ENCODE results near the gene MCUB.

The MCUB gene

DNA sequence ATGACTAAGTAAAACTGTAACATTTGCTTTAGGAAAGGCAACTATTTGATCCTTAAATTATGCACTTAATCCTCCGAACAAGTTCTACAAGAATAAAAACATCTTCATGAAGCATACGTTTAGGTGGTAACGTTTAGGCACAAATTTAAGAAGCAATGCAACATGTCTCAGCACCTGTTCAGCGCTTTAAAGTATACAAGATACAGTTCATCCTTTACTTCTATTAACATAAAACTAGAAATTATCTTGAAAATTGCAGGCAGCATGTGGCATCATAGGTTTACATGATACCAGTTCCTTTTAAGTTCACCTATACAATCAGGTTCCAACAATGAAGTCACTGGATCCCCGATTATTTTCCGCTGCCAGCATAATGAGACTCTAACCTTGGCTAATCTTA is 168.3 kb downstream of the MCUB start:
- in situ Hi-C loops (cut with MboI; ENCODE audit: low sequenced_read_pairs) = no loop called here

DNA sequence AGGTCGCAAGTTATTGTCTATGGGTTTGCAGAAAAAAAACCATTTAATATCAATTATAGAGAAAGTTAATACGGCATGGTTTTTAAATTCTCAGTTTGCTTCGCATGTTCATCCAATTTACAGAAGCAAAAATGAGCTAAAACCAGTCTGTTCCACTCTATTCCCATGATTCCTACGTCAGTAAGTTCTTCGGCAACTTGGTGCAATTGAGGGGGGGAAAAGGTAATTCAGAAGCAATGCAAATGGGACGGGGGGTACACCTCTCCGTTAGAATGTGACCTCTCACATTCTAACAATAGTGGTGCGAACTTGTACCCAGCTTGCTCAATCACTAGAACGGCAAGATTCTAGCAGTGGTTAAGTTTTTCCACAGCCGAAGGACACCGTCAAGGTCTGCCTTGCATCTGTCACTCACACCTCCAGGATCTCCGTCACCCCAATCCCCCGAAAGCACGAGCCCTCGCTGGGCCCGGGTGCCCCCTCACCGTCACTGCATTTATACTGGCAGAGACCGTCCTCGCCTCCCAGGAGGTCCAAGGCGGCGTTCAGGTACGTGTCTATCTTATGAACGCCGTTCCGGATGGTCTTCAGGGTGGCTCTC is 169.2 kb downstream of the MCUB start:
- in situ Hi-C loops (cut with MboI; ENCODE audit: low sequenced_read_pairs) = no loop called here

DNA sequence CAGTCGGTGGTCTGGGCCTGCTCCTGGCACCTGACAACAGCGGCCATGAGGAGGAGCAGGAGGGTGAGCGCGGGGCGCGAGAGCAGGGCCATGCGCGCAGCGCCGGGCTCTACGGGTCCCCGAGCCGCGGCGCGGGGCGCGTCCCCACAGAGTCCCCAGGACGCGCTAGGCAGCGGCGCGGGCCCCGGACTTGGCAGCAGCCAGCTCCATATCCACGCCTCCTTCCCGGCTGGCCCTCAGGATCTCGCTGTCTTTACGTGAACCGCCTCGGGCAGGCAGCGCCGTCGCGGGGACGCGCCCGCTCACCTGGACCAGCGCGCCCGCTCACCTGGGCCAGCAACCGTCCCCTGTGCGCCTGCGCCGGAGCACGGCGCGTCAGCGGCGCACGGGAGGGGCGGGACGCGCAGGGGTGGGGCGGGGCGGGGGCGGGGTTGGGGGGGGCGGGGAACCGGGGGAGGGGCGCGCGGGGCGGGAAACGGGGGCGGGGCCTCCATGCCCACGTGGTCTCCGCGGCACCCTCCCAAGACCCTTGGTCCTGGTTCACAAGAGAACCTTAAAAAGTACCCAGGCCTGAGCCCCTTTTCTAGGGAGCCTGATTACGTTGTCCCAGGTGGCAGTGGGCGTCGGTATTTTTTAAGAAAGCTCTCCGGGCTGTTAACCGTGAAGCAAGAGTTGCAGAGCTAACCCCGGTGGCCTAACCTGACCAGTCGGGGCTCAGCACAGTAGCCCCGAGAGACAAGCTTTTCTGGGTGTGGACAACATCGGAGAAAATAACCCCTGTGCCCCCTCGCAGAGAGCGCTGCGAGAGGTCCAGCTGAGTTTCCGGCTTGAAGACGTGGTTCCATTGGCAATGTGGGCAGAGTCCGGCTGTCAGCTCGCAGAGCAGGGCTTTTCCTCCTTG is 169.9 kb downstream of the MCUB start, which contains the start of gene PLA2G12A:
PLA2G12A (minus strand) TSS at position 353 of the 901 bp plus-strand sequence; CDS start at position 92, 261 bp downstream.
- in situ Hi-C loops (cut with MboI; ENCODE audit: low sequenced_read_pairs) = no loop called here

DNA sequence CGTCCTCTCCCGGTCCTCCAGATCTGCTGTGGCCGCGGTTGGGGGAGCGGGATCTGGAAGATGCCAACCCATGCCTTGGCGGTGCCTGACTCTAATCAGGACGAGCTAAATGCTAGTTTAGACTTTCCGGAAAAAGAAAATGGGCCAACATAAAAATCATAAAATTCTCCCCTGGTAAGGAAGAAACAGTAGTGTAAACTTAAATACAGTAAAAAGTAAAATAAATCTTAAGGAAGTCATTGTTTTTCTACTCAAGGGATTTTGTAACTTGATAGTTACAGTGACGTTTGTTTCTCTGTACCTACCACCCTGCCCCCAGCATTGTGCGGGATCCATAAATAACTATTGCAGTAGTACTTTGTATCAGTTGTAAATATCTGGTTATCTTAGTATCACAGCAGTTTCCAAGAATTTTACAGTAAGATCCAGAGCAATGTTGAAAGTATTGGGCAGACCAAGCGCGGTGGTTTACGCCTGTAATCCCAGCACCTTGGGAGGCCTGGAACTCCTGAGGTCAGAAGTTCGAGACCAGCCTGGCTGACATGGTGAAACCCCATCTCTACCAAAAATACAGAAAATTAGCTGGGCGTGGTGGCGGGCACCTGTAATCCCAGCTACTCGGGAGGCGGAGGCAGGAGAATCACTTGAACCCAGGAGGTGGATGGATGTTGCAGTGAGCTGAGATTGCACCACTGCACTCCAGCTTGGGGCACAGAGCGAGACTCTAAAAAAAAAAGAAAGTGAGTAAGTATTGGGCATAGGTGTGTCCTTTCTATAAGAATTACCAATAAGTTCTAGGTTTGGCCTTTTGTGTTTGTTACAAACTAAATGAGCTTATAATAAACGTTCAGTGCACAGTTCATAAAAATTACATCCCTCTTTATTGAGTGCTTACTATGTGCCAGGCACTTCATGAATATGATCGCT is 170.8 kb downstream of the MCUB start:
- in situ Hi-C loops (cut with MboI; ENCODE audit: low sequenced_read_pairs) = no loop called here

DNA sequence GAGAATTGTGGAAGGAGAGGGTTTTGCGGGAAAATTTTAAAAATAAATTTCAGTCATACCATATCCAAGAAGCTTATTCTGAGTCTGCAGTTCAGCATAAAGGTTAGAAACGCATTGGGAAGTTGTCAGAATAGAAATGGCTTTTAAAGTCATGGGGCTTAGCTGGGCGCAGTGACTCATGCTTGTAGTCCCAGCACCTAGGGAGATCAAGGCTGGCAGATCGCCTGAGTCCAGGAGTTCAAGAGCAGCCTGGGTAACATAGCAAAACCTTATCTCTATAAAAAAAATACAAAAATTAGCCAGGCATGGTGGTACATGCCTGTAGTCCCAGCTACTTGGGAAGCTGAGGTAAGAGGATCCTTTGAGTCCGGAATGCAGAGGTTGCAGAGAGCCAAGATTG is 173.7 kb downstream of the MCUB start:
- in situ Hi-C loops (cut with MboI; ENCODE audit: low sequenced_read_pairs) = no loop called here

DNA sequence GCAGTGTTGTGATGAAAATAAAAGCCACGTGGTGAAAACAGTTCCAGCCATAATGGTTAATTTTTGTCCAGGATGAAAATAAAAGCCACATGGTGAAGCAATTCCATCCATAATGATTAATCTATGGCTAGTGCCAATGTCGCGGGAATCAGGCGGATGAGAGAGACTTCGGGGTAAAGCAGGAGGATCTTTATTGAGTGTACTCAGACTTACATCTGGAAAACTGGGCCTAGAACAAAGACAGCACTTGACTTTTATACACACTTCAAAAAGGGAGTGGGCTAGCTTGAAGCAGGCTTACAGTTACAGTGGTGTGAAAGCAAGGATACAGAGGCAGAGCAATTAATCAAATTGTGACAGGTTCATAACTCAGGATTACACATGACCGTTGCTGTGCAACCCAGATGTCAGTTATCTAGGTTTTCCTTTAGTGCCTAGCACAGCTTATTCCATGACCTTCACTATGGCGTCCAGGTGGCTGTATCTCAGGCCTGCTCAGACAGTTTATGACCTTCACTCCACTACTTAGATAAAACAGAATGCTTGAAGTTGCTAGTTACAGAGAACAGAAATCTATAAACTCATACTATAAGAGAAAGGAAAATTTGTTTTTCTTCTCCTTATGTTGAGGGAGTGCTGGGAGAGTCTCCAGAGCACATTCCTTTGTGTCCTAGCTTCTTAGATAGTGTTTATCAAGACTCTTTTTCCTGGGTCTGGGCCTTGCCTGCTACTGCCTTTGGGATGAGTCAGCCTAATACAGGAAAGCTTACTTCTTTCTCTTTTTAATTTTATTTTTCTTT is 175.7 kb downstream of the MCUB start:
- in situ Hi-C loops (cut with MboI; ENCODE audit: low sequenced_read_pairs) = no loop called here
